GM10266 (cell line): Measurements from ENCODE around the gene DGKA.

Source experiments
- DNase-seq: peaks from one replicate; pipeline ENCODE4 v3.0.0; 2012; ENCODE audit errors: extremely low spot score
- TF ChIP-seq, protein P1 (sequence below): IDR thresholded peaks from 2 replicates; pipeline ENCODE4 v1.5.1; 2012; ENCODE audit warnings: mild to moderate bottlenecking, low read depth; ENCODE audit not compliant: control insufficient read depth, insufficient read depth; ENCODE audit errors: missing control alignments

Gene DGKA

DNA sequence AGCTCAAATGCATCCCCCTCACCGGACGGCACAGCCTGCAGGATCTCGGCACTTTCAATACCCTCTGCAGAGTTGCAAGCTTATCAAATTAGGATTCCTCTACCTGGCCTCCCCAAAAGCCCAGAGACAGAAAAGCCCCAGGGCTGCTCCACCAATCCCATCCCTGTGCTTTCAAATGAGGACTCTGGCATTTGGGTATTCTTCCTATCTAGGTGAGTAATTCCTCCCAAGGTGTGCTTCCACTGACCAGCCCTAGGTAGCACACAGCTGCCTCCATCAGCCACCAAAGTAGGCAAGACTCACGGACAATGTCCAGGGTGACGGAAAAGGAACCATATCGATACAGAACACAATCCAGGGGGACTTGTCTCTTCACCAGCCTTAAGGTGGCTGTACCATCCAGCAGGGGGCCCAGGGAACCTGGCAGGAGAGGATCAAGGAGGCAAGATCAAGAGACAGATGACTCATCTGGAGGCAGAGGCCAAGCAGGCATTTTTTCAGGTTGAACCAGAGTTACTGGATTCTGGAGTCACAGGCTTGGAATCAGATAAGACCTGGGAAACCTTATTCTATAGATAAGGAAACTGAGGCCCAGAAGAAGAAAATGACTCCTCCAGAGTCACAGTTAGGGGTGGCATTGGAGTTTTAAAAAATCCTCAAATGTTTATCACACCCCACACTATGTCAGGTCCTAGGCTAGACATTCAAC, 25.0 kb downstream of the DGKA start:
- TF ChIP-seq, protein P1, sequence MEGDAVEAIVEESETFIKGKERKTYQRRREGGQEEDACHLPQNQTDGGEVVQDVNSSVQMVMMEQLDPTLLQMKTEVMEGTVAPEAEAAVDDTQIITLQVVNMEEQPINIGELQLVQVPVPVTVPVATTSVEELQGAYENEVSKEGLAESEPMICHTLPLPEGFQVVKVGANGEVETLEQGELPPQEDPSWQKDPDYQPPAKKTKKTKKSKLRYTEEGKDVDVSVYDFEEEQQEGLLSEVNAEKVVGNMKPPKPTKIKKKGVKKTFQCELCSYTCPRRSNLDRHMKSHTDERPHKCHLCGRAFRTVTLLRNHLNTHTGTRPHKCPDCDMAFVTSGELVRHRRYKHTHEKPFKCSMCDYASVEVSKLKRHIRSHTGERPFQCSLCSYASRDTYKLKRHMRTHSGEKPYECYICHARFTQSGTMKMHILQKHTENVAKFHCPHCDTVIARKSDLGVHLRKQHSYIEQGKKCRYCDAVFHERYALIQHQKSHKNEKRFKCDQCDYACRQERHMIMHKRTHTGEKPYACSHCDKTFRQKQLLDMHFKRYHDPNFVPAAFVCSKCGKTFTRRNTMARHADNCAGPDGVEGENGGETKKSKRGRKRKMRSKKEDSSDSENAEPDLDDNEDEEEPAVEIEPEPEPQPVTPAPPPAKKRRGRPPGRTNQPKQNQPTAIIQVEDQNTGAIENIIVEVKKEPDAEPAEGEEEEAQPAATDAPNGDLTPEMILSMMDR, result no peak
- no peak for DNase-seq

DNA sequence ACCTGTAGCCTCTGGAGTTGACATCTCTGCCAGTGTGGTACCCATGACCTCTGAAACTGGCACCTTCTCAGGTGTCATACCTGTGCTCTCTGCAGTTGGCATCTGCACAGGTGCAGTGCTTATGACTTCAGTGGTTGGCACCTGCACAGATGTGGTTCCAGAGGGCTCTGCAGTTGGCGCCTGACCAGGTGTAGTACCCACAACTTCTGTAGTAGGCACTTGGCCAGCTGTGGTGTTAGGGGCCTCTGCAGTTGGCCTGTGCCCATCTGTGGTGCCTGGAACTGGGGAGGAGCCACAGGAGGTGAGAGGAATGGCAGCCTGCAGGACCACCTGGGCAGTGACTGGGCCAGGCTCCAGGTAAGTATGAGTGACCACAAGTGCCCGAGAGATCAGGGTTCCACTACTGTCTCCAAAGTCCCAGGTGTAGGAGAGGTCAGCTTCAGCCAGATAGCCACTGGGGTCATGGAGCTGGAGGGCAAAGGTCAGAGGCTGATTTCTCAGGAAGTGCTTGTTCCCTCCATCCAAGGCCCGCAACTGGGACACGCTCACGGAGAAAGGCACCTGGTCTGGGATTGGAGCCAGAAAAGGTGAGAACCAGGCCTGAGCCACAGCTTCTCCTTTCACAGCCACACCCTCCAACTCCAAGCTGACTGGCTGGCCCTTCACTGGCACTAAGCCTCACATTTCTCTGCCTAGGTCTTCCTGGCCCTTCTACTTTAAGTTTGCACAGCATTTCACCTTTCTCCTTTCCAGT, 26.3 kb downstream of the DGKA start:
- TF ChIP-seq, protein P1, result no peak
- no peak for DNase-seq

DNA sequence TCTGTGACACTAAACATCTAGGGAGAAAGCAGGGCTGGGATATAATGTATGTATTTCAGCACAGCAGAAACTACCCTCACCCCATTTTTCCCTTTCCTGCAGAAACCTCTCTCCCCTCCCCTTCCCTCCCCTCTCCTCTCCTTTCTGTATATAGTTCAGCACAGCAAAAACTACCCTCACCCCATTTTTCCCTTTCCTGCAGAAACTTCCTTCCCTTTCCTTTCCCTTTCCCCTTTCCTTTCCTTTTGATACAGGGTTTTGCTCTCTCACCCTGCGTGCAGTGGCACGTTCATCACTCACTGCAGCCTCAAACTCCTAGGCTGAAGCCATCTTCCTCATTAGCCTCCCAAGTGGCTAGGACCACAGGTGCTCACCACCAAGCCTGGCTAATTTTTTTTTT, 32.8 kb downstream of the DGKA start:
- DNase-seq, result no peak
- TF ChIP-seq, protein P1, result no peak

DNA sequence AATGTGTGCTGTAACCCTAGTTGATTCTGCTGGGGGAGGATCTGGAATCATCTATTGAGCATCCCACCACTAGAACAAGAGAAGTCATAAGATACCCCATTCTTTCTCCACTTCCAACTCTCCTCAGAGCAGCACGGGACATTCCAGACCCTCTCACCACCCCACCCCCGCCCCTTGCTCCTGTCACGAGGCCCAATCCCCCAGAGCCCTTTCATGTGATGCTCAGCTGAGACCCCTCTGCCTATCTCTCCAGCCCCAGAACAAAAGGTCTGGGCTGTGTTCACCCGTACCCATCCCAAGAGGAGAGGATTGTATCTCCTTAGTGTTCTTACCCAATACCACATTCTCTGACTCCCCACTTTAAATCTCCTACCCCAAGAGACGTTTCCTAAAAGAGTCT, 34.3 kb downstream of the DGKA start:
- no peak for DNase-seq
- TF ChIP-seq, protein P1, result no peak

DNA sequence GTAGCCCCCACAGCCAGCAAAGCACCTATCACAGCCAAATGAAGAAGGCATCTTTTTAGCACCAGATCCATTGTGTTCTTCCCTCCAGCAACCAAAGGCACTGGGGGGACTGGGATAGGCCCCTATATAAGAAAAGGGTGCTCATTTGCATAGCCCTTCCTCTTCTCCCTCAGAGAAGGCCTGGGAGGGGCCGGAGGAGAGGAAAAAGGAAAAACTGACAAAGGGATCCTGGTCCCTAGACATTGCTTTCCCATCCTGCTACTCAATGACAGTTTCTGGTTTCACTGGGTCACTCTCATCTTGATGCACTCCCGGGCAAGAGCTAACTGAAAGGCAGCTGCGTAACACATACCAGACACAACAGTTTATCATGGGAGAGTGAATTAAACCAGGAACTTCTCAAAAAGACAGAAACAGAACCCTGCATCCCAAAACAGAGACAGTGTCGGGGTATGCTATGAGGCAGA, 35.0 kb downstream of the DGKA start, which contains the start of gene PMEL:
PMEL (minus strand) TSS at position 102 of the 467 bp plus-strand sequence; CDS start at position 71, 31 bp downstream.
- TF ChIP-seq, protein P1, result no peak
- no peak for DNase-seq

DNA sequence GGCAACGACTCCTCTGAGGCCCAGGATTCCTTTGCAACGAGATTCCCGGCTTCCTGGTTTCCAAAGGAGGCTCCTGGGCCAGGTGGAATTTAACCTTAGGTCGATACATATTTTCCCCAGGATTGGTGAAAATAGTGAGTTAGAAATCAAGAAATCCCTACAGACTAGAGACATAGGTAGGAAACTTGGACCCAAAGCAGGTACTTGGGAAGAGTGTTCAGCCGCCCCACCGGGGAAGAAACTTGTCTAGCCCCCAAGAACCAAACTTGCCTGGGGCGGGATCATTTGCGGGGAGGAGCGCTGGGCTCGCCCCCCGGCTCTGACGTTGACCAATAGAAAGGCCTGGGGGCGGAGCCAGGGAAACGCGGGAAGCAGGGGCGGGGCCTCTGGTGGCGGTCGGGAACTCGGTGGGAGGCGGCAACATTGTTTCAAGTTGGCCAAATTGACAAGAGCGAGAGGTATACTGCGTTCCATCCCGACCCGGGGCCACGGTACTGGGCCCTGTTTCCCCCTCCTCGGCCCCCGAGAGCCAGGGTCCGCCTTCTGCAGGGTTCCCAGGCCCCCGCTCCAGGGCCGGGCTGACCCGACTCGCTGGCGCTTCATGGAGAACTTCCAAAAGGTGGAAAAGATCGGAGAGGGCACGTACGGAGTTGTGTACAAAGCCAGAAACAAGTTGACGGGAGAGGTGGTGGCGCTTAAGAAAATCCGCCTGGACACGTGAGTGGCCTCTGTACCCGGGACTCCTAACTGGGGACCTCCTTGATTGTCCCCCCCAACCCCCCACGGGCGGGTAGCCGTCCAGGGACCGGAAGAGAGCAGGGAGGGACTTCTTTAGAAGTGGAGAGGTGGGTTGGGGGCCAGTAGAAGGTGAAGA, 35.7 kb downstream of the DGKA start, which contains the start of gene CDK2:
CDK2 (plus strand) TSS at position 423 of the 874 bp plus-strand sequence; CDS start at position 602, 179 bp downstream.
- TF ChIP-seq, protein P1, result no peak
- peak; percentile 89 for DNase-seq
